IMR-90 (cell line): ENCODE data around the gene GTPBP4. TPM values are rescaled to one million over a fixed set of nuclear protein-coding genes. Genes with fewer than 3 reads are reported as not detected.

Source experiments
- ATAC-seq: fragments of 200-7000 bp; cut with Tn5 transposase; 2 replicates; pipeline ENCODE4 v1.9.1; 2020; ENCODE audit warnings: low read depth, mild to moderate bottlenecking, moderate library complexity
- BruUV-seq: library from RNA; stranded (reverse); fragments of 400-500 nt; replicated peaks from 2 replicates; lab custom pipeline; 2021; lab: Mats Ljungman, UMichigan
- CTCF ChIA-PET: fragments of 300-600 bp; formaldehyde crosslinking; extraction: SDS; loops from one replicate; lab custom pipeline; 2021; ENCODE audit warnings: antibody characterized with exemption; lab: Yijun Ruan, JAX
- POLR2A ChIA-PET: fragments of 300-600 bp; sonication (Branson Sonifier 250); formaldehyde crosslinking; loops from one replicate; lab custom pipeline; 2022; ENCODE audit warnings: antibody characterized with exemption; ENCODE audit not compliant: unreplicated experiment; lab: Charles Lee
- DNase-seq: peaks from one replicate; pipeline ENCODE4 v3.0.0; 2013
- H2AFZ ChIP-seq: replicated peaks from 2 replicates; pipeline ENCODE3; 2013; ENCODE audit warnings: low read length, mild to moderate bottlenecking; ENCODE audit not compliant: poor library complexity
- H2AK5ac ChIP-seq: 2 replicates; pipeline ENCODE4 v1.6.1; 2013; ENCODE audit warnings: low read depth, low read length, inconsistent platforms
- H2AK9ac ChIP-seq: replicated peaks from 2 replicates; pipeline ENCODE3; 2013; ENCODE audit warnings: mild to moderate bottlenecking, low read depth, low read length, moderate library complexity; ENCODE audit not compliant: poor library complexity
- H2BK120ac ChIP-seq: 2 replicates; pipeline ENCODE4 v1.6.1; 2013; ENCODE audit warnings: low read depth, low read length, inconsistent platforms
- H2BK15ac ChIP-seq: 3 replicates; pipeline ENCODE4 v1.6.1; 2013; ENCODE audit warnings: low read depth, low read length, inconsistent platforms
- H2BK20ac ChIP-seq: 2 replicates; pipeline ENCODE4 v1.6.1; 2013; ENCODE audit warnings: low read depth, mild to moderate bottlenecking, inconsistent platforms, low read length, moderate library complexity
- H2BK5ac ChIP-seq: 2 replicates; pipeline ENCODE4 v1.6.1; 2013; ENCODE audit warnings: mild to moderate bottlenecking, low read depth, low read length, inconsistent platforms; ENCODE audit not compliant: poor library complexity, severe bottlenecking
- H3K14ac ChIP-seq: replicated peaks from 2 replicates; pipeline ENCODE4 v1.6.1; 2013; ENCODE audit warnings: low read depth, low read length, inconsistent platforms
- H3K18ac ChIP-seq: 2 replicates; pipeline ENCODE4 v1.6.1; 2013; ENCODE audit warnings: low read depth, low read length, control low read depth
- H3K23ac ChIP-seq: 2 replicates; pipeline ENCODE4 v1.6.1; 2013; ENCODE audit warnings: low read depth, low read length, inconsistent platforms
- H3K27ac ChIP-seq: 2 replicates; pipeline ENCODE4 v1.5.1; 2013; ENCODE audit warnings: mild to moderate bottlenecking, control low read depth, low read length; ENCODE audit not compliant: insufficient read depth
- H3K27me3 ChIP-seq: 2 replicates; pipeline ENCODE4 v1.6.1; 2013; ENCODE audit warnings: low read length; ENCODE audit not compliant: control insufficient read depth, insufficient read depth
- H3K36me3 ChIP-seq: 2 replicates; pipeline ENCODE4 v1.6.1; 2013; ENCODE audit warnings: low read length, mixed read lengths; ENCODE audit not compliant: control insufficient read depth, insufficient read depth
- H3K4ac ChIP-seq: 2 replicates; pipeline ENCODE4 v1.6.1; 2013; ENCODE audit warnings: low read depth, low read length, inconsistent platforms
- H3K4me1 ChIP-seq: 2 replicates; pipeline ENCODE4 v1.6.1; 2013; ENCODE audit warnings: low read length, mixed read lengths; ENCODE audit not compliant: control insufficient read depth, insufficient read depth
- H3K4me2 ChIP-seq: 2 replicates; pipeline ENCODE4 v1.6.1; 2013; ENCODE audit warnings: low read depth, mild to moderate bottlenecking, control low read depth, low read length, moderate library complexity
- H3K4me3 ChIP-seq: 2 replicates; pipeline ENCODE4 v1.5.1; 2013; ENCODE audit warnings: low read depth, mild to moderate bottlenecking, control low read depth, low read length, moderate library complexity; ENCODE audit not compliant: insufficient read depth
- H3K56ac ChIP-seq: 2 replicates; pipeline ENCODE4 v1.6.1; 2013; ENCODE audit warnings: low read length, inconsistent platforms; ENCODE audit not compliant: insufficient read depth; ENCODE audit errors: extremely low read depth
- H3K79me1 ChIP-seq, 2 experiments: 2 replicates each; pipeline ENCODE4 v1.6.1; 2013; ENCODE audit warnings: low read length in 2 of 2, inconsistent platforms in 1 of 2, low read depth in 1 of 2
- H3K9ac ChIP-seq: 2 replicates; pipeline ENCODE4 v1.6.1; 2013; ENCODE audit warnings: low read depth, low read length, control low read depth
- H3K9me1 ChIP-seq: 2 replicates; pipeline ENCODE4 v1.6.1; 2013; ENCODE audit warnings: low read length, inconsistent platforms; ENCODE audit not compliant: insufficient read depth
- H3K9me3 ChIP-seq: 2 replicates; pipeline ENCODE4 v1.6.1; 2013; ENCODE audit warnings: low read length; ENCODE audit not compliant: control insufficient read depth, insufficient read depth
- H4K20me1 ChIP-seq: 2 replicates; pipeline ENCODE4 v1.6.1; 2013; ENCODE audit warnings: low read length, inconsistent platforms; ENCODE audit not compliant: insufficient read depth
- H4K5ac ChIP-seq: 2 replicates; pipeline ENCODE4 v1.6.1; 2013; ENCODE audit warnings: mild to moderate bottlenecking, low read depth, low read length, control low read depth
- H4K8ac ChIP-seq, 2 experiments: 2 replicates each; pipeline ENCODE4 v1.6.1; 2013; ENCODE audit warnings: low read depth in 2 of 2, low read length in 2 of 2, control low read depth in 1 of 2, inconsistent platforms in 1 of 2
- H4K91ac ChIP-seq: 2 replicates; pipeline ENCODE4 v1.6.1; 2013; ENCODE audit warnings: low read depth, low read length, inconsistent platforms; ENCODE audit not compliant: insufficient read depth
- CHD1 ChIP-seq: IDR thresholded peaks from 2 replicates; pipeline ENCODE4 v1.6.1; 2012; ENCODE audit warnings: low read depth, low read length, improper control_type of control experiment
- ELK1 ChIP-seq: fragments of 150-350 bp; IDR thresholded peaks from 2 replicates; pipeline ENCODE4 v1.6.1; 2016; ENCODE audit warnings: low read depth, mild to moderate bottlenecking, low read length, moderate library complexity, borderline replicate concordance
- NFE2L2 ChIP-seq: fragments of 150-350 bp; IDR thresholded peaks from 2 replicates; pipeline ENCODE4 v1.6.1; 2016; ENCODE audit warnings: low read depth, mild to moderate bottlenecking, low read length
- RCOR1 ChIP-seq: IDR thresholded peaks from 2 replicates; pipeline ENCODE4 v1.6.1; 2012; ENCODE audit warnings: mild to moderate bottlenecking, low read length, improper control_type of control experiment; ENCODE audit not compliant: insufficient replicate concordance
- RFX5 ChIP-seq: IDR thresholded peaks from 2 replicates; pipeline ENCODE4 v1.8.0; 2012; ENCODE audit warnings: low read depth, mild to moderate bottlenecking, low read length, moderate library complexity
- WGBS, 2 experiments: methylation state at CpG; one replicate each; pipeline versions ENCODE4 v1.1.5 to v1.1.7; 2013; ENCODE audit warnings: missing lambda C conversion rate in 2 of 2; ENCODE audit not compliant: insufficient read length in 1 of 2; ENCODE audit errors: extremely low coverage in 2 of 2; 5-methylcytosine and 5-hydroxymethylcytosine counted together
- dilution Hi-C: fragments of 300-500 bp; cut with HindIII; formaldehyde crosslinking; loops from one replicate; pipeline ENCODE4 v1.14.3; 2018; ENCODE audit warnings: low sequenced_read_pairs; ENCODE audit not compliant: unreplicated experiment
- in situ Hi-C: fragments of 300-500 bp; cut with MboI; formaldehyde crosslinking; loops from 3 replicates; pipeline ENCODE4 v1.14.3; 2019; ENCODE audit warnings: low sequenced_read_pairs, inconsistent platforms, mixed read lengths
- intact Hi-C: fragments of 100-400 bp; cut with micrococcal nuclease; formaldehyde crosslinking; loops from 2 replicates; pipeline ENCODE4 v1.10.0; 2022
- polyA plus RNA-seq, 3 experiments: library from polyadenylated mRNA; depleted of rRNA; stranded (reverse); fragments of >200 nt; gene quantifications; 2 replicates each; pipeline ENCODE4 v1.2.3, GENCODE V29; 2012; ENCODE audit warnings: low replicate concordance in 1 of 3
- total RNA-seq: library from RNA; depleted of rRNA; stranded (reverse); fragments of >200 nt; gene quantifications from 2 replicates; pipeline ENCODE4 v1.2.3, GENCODE V29; 2012

Gene GTPBP4
- total and polyA plus RNA-seq, 2 of the 4 experiments (the other 2 are of a cell fraction) = 46.2 to 48.6 TPM

- in situ Hi-C loops = no loop called here
- TF ChIP-seq RCOR1 (no peak), ELK1 (no peak), CHD1 (no peak), RFX5 (no peak), NFE2L2 (no peak)
Observed at GRCh38 chr10:995559-995926, 7.3 kb downstream of the GTPBP4 start.

More at GRCh38 chr10:995559-995926, 7.3 kb downstream of the GTPBP4 start:
- Histone ChIP-seq H3K56ac (no peak overlapping the region), H3K9ac (no peak overlapping the region), H3K18ac (no peak overlapping the region), H3K14ac (no peak overlapping the region), H2BK15ac (no peak overlapping the region), H3K4me3 (no peak overlapping the region), H3K79me1 (peaks cover 44 to 49% of the 10 kb centered on the region in 2 experiments), H4K91ac (no peak overlapping the region), H3K4ac (no peak overlapping the region), H2BK20ac (no peak overlapping the region), H4K20me1 (peaks cover 28% of the 10 kb centered on the region), H3K36me3 (peaks cover 56% of the 10 kb centered on the region), H3K23ac (no peak overlapping the region), H3K27me3 (no peaks in the 10 kb centered on the region), H2BK5ac (no peak overlapping the region), H2AFZ (no peak overlapping the region), H2AK5ac (no peak overlapping the region), H2AK9ac (no peak overlapping the region), H3K4me1 (no peaks in the 10 kb centered on the region; the same call in 1 of the 2 replicates), H3K9me1 (peaks cover 5% of the 10 kb centered on the region), H4K8ac (no peak overlapping the region), H3K9me3 (no peaks in the 10 kb centered on the region), H3K4me2 (no peak overlapping the region), H2BK120ac (no peak overlapping the region), H3K27ac (no peak overlapping the region), H4K5ac (no peak overlapping the region)
- DNase-seq = no peak
- dilution Hi-C loops (no loop called here), intact Hi-C loops (no loop called here)
- no TSS peak for BruUV-seq
- WGBS, 2 experiments = 100% methylated on average over 1 of the region's 7 CpGs; no CpG with 5 or more reads in 1 of the 2 experiments
- ATAC-seq = no peak
- ChIA-PET POLR2A (no interaction called here), CTCF (interaction anchor here (0.6 kb wide), 1 partner anchor 108 kb away, joined by 3 read pairs; no protein-coding TSS in a partner anchor)
